GM19035 (cell line): ENCODE results near the gene DIPK1A.

Source experiments
- ATAC-seq: cut with Tn5 transposase; IDR thresholded peaks from one replicate; pipeline ENCODE4 v1.9.1; 2021; ENCODE audit not compliant: unreplicated experiment

DIPK1A gene

GRCh38 chr1:92843429-92844352, 117.6 kb downstream of the DIPK1A start:
- ATAC-seq, result no peak

DNA sequence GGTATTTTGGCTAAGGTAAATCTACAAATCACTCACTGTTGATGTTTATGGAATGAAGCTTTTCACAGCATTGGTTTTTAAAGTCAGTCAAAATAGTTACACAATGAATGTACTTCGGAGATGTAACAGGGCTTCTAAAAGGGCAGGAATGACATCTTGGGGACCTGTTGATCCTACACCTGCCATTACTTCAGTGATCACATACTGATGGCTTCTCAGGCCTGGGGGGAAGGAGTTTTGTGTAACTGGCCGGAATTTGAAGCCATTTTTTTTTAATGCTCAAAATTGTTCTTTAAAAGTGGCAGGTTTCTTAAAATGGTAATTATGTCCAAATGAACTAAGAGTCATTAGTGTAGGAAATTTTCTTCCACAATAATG, 118.2 kb downstream of the DIPK1A start:
- ATAC-seq, result no peak

DNA sequence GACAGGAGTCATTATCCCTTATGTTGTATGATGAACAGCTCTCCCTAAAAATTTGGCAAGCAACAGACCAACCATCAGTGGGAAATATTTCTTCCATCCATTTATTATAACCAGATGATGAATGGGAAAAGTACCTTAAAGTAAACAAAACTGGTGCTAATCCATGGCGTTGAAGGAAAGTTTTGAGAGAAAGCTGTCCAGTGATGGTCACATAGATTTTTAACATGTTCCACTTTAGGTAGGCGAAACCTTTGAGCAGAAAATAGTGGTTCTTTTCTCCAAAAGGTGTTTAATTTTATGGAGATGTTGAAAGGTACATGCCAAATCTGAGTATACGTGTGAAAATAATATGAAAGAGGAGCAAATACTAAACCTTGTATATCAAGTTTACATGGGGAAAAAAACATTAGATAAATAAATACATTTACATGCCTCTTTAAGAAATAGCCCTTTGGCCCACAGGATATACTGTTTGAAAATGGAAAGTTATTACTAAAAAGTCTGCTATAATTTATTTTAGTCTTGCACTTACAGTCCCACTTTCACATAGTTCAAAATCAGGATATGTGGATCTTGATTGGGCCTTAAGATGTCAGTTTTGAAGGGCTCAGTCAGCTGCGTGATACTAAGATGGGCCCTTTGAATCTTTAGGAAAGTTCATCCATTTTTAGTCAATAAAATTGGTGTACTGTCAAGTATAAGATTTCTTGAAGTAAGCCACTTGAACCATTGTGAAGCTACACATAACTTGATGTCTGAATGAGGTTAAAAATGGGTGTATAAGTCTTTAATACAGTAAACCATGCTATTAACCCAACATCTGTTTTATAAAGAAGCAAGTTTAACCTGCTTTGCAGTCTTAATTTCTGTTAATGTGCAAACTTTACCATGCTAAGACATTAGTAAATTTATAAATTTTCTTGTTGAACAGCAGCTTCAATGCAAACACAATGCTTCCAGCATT, 118.9 kb downstream of the DIPK1A start:
- ATAC-seq, result no peak

DNA sequence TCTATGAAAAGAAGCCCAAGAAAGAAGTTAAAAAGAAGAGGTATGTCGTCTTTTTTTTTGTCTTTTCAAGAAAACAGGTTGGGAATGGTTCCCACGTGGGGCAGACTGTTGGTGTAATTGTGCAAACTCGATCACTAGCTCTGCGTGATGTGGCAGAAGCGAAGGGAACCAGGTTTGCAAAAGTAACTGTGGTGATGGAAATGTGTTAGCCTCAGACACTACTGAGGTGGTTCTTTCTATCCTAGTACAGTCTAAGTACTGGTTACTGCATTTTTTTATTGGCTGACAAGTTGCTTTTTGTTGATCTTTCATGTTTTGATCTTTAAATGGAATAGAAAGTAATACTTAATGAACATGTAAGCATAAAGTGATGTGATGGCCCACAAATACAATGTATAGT, 120.7 kb downstream of the DIPK1A start:
- ATAC-seq, result no peak

DNA sequence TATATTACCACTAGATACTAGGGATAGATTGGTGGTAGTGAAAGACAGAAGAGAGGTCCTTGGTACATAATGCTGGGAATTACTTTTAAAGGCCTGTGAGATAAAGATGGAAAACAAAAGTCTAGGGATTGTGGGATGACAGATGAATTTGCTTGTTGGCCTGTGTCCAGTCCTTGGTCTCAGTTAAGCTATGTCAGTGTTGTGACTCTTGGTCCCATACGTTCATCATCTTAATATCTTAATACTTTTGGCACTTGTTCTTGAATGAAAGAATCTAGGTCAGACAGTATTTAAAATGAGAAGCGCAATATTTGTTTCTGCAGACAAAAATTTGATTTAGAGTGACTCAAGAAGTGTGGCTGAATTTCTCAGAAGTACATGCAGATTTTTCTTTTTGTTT, 121.8 kb downstream of the DIPK1A start:
- ATAC-seq, result no peak

GRCh38 chr1:92838519-92838918, 122.7 kb downstream of the DIPK1A start:
- no peak for ATAC-seq

- no peak for ATAC-seq
Observed at GRCh38 chr1:92837062-92837461, 124.2 kb downstream of the DIPK1A start.

DNA sequence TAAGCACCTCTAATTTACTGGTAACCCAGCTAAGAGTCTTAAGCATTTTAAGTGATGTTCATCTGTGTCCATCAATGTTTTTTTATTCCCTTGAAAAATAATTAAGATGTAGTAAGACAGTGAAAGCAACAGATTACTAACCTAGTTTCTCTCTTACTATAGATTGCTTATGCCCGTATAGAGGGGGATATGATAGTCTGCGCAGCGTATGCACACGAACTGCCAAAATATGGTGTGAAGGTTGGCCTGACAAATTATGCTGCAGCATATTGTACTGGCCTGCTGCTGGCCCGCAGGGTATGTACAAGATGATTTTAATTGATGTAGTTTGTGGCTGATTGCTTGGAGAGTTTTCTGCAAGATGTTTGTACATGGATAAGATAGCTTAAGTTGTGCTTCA, 126.6 kb downstream of the DIPK1A start:
- no peak for ATAC-seq

GRCh38 chr1:92833840-92834239, 127.4 kb downstream of the DIPK1A start:
- no peak for ATAC-seq

- ATAC-seq, result peak; percentile 3
Observed at GRCh38 chr1:92832537-92833114, 128.6 kb downstream of the DIPK1A start.

- peak; percentile 87 for ATAC-seq
Observed at GRCh38 chr1:92831762-92832536, 129.3 kb downstream of the DIPK1A start, which contains the start of gene RPL5. Gene RPL5, plus strand, starts transcription at chr1:92832040. Its CDS starts 75 bp downstream, at chr1:92832115.

DNA sequence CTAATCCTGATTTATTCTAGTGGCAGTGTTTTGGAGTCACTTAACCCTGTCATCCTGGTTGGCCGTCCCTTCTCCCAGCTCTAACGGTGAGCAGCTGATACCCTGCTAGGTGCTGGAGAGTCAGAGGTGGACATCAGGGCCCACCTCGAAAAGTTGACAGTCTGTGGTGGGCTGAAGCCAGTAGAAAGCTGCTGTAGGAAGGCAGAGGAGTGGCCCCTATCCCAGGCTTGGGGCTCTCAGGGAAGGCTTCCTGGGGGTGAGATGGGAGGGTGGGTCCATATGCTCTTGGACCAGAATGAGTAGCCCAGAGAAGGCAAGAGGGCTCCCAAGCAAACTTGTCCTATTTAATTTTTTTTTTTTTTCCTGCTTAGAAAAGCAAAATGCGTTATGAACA, 129.9 kb downstream of the DIPK1A start:
- ATAC-seq, result no peak

- no peak for ATAC-seq
Observed at GRCh38 chr1:92826792-92827191, 134.5 kb downstream of the DIPK1A start.

GRCh38 chr1:92822879-92823278, 138.4 kb downstream of the DIPK1A start:
- no peak for ATAC-seq

- ATAC-seq, result no peak
Observed at GRCh38 chr1:92820551-92820950, 140.7 kb downstream of the DIPK1A start.

DNA sequence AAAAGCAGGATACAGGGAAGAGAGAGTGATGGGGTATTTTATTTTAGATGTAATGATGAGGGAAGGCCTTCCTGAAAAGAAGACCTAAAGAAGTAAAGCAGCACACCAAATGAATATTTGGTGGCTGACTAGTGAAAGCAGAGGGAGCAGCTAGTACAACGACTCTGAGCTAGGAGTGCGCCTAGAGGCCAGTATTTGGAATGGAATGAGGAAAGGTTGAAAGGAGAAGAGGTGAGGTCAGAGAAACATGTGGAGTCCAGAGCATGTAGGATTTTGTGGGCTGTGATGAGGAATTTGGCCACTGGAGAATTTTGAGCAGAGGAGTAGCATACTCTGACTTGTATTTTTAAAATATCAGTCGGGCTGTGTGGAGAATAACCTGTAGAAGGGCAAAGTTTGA, 141.2 kb downstream of the DIPK1A start:
- ATAC-seq, result no peak

GRCh38 chr1:92817986-92818764, 143.1 kb downstream of the DIPK1A start:
- ATAC-seq, result peak; percentile 69

DNA sequence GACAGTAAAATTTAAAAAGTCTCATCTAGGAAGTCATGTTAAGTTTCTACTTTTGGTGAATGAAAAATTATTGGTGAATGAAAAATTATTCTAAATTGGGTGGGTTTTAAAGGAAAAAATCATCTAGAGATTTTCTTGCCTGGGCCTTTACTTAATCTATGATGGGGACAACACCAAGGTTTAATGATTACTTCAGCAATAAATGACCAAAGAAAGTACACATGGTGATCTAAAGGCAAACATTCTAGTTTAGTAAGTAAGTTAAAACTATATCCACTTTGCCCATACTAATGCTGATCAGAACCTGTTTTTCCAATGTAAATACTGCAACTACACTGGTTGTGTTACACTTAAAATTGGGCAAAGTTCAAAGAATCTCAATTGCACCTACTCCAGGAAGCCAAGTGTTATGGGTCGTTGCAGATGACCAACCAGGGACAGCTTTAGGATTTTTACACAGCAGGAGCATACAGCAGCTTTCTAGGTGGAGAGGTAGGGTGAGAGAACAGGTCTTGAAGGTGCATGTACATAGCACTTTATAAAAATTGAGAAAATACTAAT, 144.0 kb downstream of the DIPK1A start:
- no peak for ATAC-seq

GRCh38 chr1:92816732-92817131, 144.5 kb downstream of the DIPK1A start:
- no peak for ATAC-seq
